ENCODE data around the gene DNAJC5G.

- TF ChIP-seq CTCF (IDR thresholded peaks at IDR 0.05; ENCODE audit: insufficient read depth, low read depth, low read length), result no peak
- TF ChIP-seq EZH2 (IDR thresholded peaks at IDR 0.05; ENCODE audit: insufficient read depth, low read length), result no peak
These were observed 38.8 kb downstream of the DNAJC5G start for GRCh38 chr2:27313882-27314645.

Measured in astrocyte (in vitro differentiated cells and primary cell).